PFSK-1 (cell line): ENCODE data around the gene HNRNPAB. TPM values are rescaled to one million over a fixed set of nuclear protein-coding genes. Genes with fewer than 3 reads are reported as not detected.

Experiments used
- FOXP2 ChIP-seq: optimal IDR thresholded peaks from 2 replicates; pipeline ENCODE3; 2011; ENCODE audit warnings: borderline replicate concordance, control low read depth, inconsistent platforms; ENCODE audit not compliant: insufficient read depth; ENCODE audit errors: extremely low read length, extremely low read depth
- POLR2AphosphoS5 ChIP-seq: IDR thresholded peaks from 2 replicates; pipeline ENCODE4 v1.6.1; 2012; ENCODE audit warnings: low read depth, mild to moderate bottlenecking, control low read depth, low read length, moderate library complexity
- REST ChIP-seq, 2 experiments: IDR thresholded peaks; 2 replicates each; pipeline versions ENCODE4 v1.6.1 to v1.8.0; 2011 to 2012; ENCODE audit warnings: low read depth in 2 of 2, low read length in 2 of 2, control low read depth in 1 of 2, inconsistent platforms in 1 of 2, mild to moderate bottlenecking in 1 of 2, moderate library complexity in 1 of 2; ENCODE audit not compliant: insufficient read depth in 1 of 2
- SIN3A ChIP-seq: IDR thresholded peaks from 2 replicates; pipeline ENCODE4 v1.6.1; 2012; ENCODE audit warnings: mild to moderate bottlenecking, low read length, moderate library complexity, borderline replicate concordance; ENCODE audit not compliant: insufficient read depth
- TAF1 ChIP-seq: IDR thresholded peaks from 2 replicates; pipeline ENCODE4 v1.6.1; 2012; ENCODE audit warnings: low read length, control low read depth, borderline replicate concordance; ENCODE audit not compliant: insufficient read depth
- polyA plus RNA-seq: library from polyadenylated mRNA; unstranded; fragments of >200 nt; gene quantifications from one replicate; pipeline ENCODE4 v1.2.1, GENCODE V29; 2012; ENCODE audit warnings: low read depth, missing spikeins; ENCODE audit not compliant: insufficient read length

HNRNPAB gene
- 243 TPM for polyA plus RNA-seq

- TF ChIP-seq SIN3A (peak; percentile 90; the same call in 1 of the 2 replicates), FOXP2 (peak; percentile 87), REST (IDR thresholded peaks at IDR 0.05; ENCODE audit: insufficient read depth in 1 of 2, low read depth in 2 of 2, low read length in 2 of 2) (peak; percentile 9 to 61; a peak in 1 of 4 replicates), TAF1 (peak; percentile 92), POLR2AphosphoS5 (peak; percentile 99)
These were observed at the start of gene HNRNPAB for GRCh38 chr5:178204182-178204934. TSS of gene HNRNPAB (plus strand) at chr5:178204533. CDS start at chr5:178204838, 305 bp downstream.

GRCh38 chr5:178155065-178155464 is 49.3 kb upstream of the HNRNPAB start:
- TF ChIP-seq SIN3A (no peak), POLR2AphosphoS5 (no peak), REST (IDR thresholded peaks at IDR 0.05; ENCODE audit: insufficient read depth in 1 of 2, low read depth in 2 of 2, low read length in 2 of 2) (no peak), TAF1 (no peak), FOXP2 (no peak)

GRCh38 chr5:178160176-178160575 is 44.2 kb upstream of the HNRNPAB start:
- TF ChIP-seq TAF1 (no peak), FOXP2 (no peak), SIN3A (no peak), POLR2AphosphoS5 (no peak), REST (IDR thresholded peaks at IDR 0.05; ENCODE audit: insufficient read depth in 1 of 2, low read depth in 2 of 2, low read length in 2 of 2) (no peak)

GRCh38 chr5:178162481-178162880 is 41.9 kb upstream of the HNRNPAB start:
- TF ChIP-seq REST (IDR thresholded peaks at IDR 0.05; ENCODE audit: insufficient read depth in 1 of 2, low read depth in 2 of 2, low read length in 2 of 2) (no peak), TAF1 (no peak), FOXP2 (no peak), SIN3A (no peak), POLR2AphosphoS5 (no peak)
